ENCODE results near the gene GRIN2D.

The GRIN2D gene

GRCh38 chr19:48401287-48401686 is 7.8 kb downstream of the GRIN2D start:
- no peak overlapping the region for H3K4me3 ChIP-seq (ENCODE audit: low read depth, low read length)
- TF ChIP-seq CTCF (IDR thresholded peaks at IDR 0.05; ENCODE audit: low read depth, low read length, missing control alignments), result no peak
- no peak for DNase-seq (ENCODE audit: low read depth)

- no peak overlapping the region for H3K4me3 ChIP-seq (ENCODE audit: low read depth, low read length)
- DNase-seq (ENCODE audit: low read depth), result peak; percentile 60
- TF ChIP-seq CTCF (IDR thresholded peaks at IDR 0.05; ENCODE audit: low read depth, low read length, missing control alignments), result no peak
These were observed 10.1 kb downstream of the GRIN2D start for GRCh38 chr19:48403606-48404005.

- TF ChIP-seq CTCF (IDR thresholded peaks at IDR 0.05; ENCODE audit: low read depth, low read length, missing control alignments), result no peak
- no peak for DNase-seq (ENCODE audit: low read depth)
- no peak overlapping the region for H3K4me3 ChIP-seq (ENCODE audit: low read depth, low read length)
These were observed 11.7 kb downstream of the GRIN2D start for GRCh38 chr19:48405010-48405659.

- H3K4me3 ChIP-seq (ENCODE audit: low read depth, low read length), result no peak overlapping the region
- DNase-seq (ENCODE audit: low read depth), result no peak
- no peak for TF ChIP-seq CTCF (IDR thresholded peaks at IDR 0.05; ENCODE audit: low read depth, low read length, missing control alignments)
These were observed 12.4 kb downstream of the GRIN2D start for GRCh38 chr19:48405850-48406249.

- no peak for DNase-seq (ENCODE audit: low read depth)
- no peak for TF ChIP-seq CTCF (IDR thresholded peaks at IDR 0.05; ENCODE audit: low read depth, low read length, missing control alignments)
- no peak overlapping the region for H3K4me3 ChIP-seq (ENCODE audit: low read depth, low read length)
These were observed 20.6 kb downstream of the GRIN2D start for GRCh38 chr19:48413879-48414587.

- TF ChIP-seq CTCF (IDR thresholded peaks at IDR 0.05; ENCODE audit: low read depth, low read length, missing control alignments), result no peak
- DNase-seq (ENCODE audit: low read depth), result peak; percentile 61
- no peak overlapping the region; the same call in 1 of the 2 replicates for H3K4me3 ChIP-seq (ENCODE audit: low read depth, low read length)
These were observed 21.9 kb downstream of the GRIN2D start for GRCh38 chr19:48415395-48415794.

Data from GM12864 (cell line).